ENCODE measurements around the gene NOL3. TPM values are rescaled to one million over a fixed set of nuclear protein-coding genes. Genes with fewer than 3 reads are reported as not detected.

NOL3 gene
- total and polyA plus RNA-seq, 2 of the 13 experiments (the other 11 are each of a cell fraction or from before 2014, with no cell fraction given) = 5.7 to 20.5 TPM

GRCh38 chr16:67169642-67170167, 633 bp upstream of the NOL3 start (continued):
- TF ChIP-seq REST (IDR thresholded peaks at IDR 0.05; ENCODE audit: borderline replicate concordance in 1 of 2, low read depth in 1 of 2, low read length in 2 of 2) = 0 out of 4 replicates have a peak, but pooled peaks of 1 of the 2 experiments have one; percentile 10
- peak; percentile 69; the same call in 1 of the 2 replicates for TF ChIP-seq ZNF430 (CRISPR knock-in tag; IDR thresholded peaks at IDR 0.05)
- TF ChIP-seq ZBTB33 (CRISPR knock-in tag; IDR thresholded peaks at IDR 0.05) = peak; percentile 37; the same call in 1 of the 2 replicates
- 0 out of 2 replicates have a peak, but pooled peaks have one; percentile 6 for TF ChIP-seq ZBTB25 (CRISPR knock-in tag; IDR thresholded peaks at IDR 0.05)
- no peak for TF ChIP-seq HMG20B (CRISPR knock-in tag; conservative IDR thresholded peaks at IDR 0.05)
- TF ChIP-seq ZSCAN5A (CRISPR knock-in tag; IDR thresholded peaks at IDR 0.05; ENCODE audit: borderline replicate concordance) = 0 out of 2 replicates have a peak, but pooled peaks have one; percentile 16
- TF ChIP-seq KDM4B (CRISPR knock-in tag; IDR thresholded peaks at IDR 0.05) = no peak
- 0 out of 2 replicates have a peak, but pooled peaks have one; percentile 17 for TF ChIP-seq E2F1 (CRISPR knock-in tag; IDR thresholded peaks at IDR 0.05)
- peak; percentile 62; the same call in 1 of the 2 replicates for TF ChIP-seq ZNF362 (CRISPR knock-in tag; IDR thresholded peaks at IDR 0.05; ENCODE audit: borderline replicate concordance)
- TF ChIP-seq RCOR2 (CRISPR knock-in tag; IDR thresholded peaks at IDR 0.05) = peak; percentile 10; the same call in 1 of the 2 replicates
- TF ChIP-seq CBX1 (IDR thresholded peaks at IDR 0.05; ENCODE audit: low read depth) = peak; percentile 15
- TF ChIP-seq TRIM24 (CRISPR knock-in tag; IDR thresholded peaks at IDR 0.05) = no peak
- peak; percentile 77 for TF ChIP-seq CTCF (CRISPR knock-in tag; IDR thresholded peaks at IDR 0.05)
- no peak for TF ChIP-seq NCOR1 (IDR thresholded peaks at IDR 0.05; ENCODE audit: borderline replicate concordance, low read length)
- TF ChIP-seq TMF1 (CRISPR knock-in tag; IDR thresholded peaks at IDR 0.05; ENCODE audit: low read depth) = no peak
